GM18861 (cell line): Measurements from ENCODE around the gene FAM47A.

ENCODE experiments used
- ATAC-seq: cut with Tn5 transposase; IDR thresholded peaks from one replicate; pipeline ENCODE4 v1.9.1; 2021; ENCODE audit not compliant: unreplicated experiment

FAM47A gene

DNA sequence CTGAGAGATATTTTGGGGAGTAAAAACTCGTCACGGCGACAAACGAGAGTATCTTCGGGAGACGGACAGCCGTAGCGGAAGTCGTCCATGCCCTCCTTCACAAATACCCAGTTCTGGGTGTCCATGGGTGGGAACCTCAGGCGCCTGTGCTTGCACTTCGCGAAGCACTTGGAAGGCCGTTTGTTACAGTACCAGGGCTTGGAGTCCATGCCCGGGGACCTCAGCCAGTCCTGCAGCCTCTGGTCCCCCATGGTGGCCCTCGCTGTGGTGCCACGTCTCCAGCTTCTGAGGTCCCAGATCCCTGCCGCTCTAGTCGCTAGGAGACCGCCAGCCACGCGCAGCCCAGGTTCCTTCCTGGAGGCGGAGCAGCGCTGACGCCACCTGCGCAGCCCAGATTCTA lies at the start of gene FAM47A:
FAM47A (minus strand) TSS at position 287 of the 400 bp plus-strand sequence; CDS start at position 251, 36 bp downstream.
- no peak for ATAC-seq

DNA sequence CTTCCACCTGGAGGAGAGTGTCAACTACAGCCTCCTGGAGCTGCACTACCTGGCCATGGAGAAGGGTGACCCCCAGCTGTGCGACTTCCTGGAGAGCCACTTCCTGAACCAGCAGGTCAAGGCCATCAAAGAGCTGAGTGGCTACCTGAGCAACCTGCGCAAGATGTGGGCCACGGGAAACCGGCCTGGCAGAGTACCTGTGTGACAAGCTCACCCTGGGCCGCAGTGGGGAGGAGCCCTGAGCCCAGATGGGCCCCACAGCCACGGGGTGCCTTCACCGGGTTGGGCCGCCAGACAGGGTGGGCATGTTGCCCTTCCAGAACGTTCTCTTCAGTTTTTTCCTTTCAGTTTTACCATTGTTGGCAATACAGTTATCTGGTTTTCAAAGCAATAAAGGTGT lies 15.2 kb upstream of the FAM47A start:
- ATAC-seq = no peak

- no peak for ATAC-seq
These were observed 14.8 kb upstream of the FAM47A start for GRCh38 chrX:34146906-34147305.

GRCh38 chrX:34144246-34144645 lies 12.1 kb upstream of the FAM47A start:
- ATAC-seq = no peak

- ATAC-seq = no peak
These were observed 8.7 kb upstream of the FAM47A start for GRCh38 chrX:34140816-34141215.

- no peak for ATAC-seq
These were observed 952 bp downstream of the FAM47A start for GRCh38 chrX:34130980-34131744.

- ATAC-seq = no peak
These were observed 1.6 kb downstream of the FAM47A start for GRCh38 chrX:34130501-34130900.

- ATAC-seq = no peak
These were observed 6.1 kb downstream of the FAM47A start for GRCh38 chrX:34126011-34126410.

GRCh38 chrX:34119122-34119521 lies 13.0 kb downstream of the FAM47A start:
- no peak for ATAC-seq

DNA sequence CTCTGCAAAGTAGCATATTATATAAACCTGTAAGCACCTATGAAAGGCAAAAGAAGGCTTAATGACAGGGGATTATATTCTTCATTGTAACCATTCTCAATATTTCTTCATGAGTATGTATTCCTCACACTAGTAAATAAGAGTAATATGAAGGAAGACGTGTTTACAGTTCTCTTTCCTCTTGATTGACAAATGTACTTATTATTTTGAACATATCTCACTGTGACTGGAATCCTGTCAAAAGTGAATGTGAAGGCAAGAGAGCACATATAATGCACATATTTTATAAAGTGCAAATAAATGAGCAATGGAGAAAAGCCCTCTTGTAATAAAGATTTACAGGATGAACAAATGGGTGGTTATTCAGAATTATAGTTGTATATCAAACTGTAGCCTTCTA lies 19.7 kb downstream of the FAM47A start:
- no peak for ATAC-seq
